ENCODE results near the gene NOL3. TPM values are rescaled to one million over a fixed set of nuclear protein-coding genes. Genes with fewer than 3 reads are reported as not detected.
A peak's percentile ranks its signal among the peaks of the same experiment; 100 is the strongest.

The NOL3 gene
- total RNA-seq, 1 experiment from 2014 or later = 0.15 TPM

DNA sequence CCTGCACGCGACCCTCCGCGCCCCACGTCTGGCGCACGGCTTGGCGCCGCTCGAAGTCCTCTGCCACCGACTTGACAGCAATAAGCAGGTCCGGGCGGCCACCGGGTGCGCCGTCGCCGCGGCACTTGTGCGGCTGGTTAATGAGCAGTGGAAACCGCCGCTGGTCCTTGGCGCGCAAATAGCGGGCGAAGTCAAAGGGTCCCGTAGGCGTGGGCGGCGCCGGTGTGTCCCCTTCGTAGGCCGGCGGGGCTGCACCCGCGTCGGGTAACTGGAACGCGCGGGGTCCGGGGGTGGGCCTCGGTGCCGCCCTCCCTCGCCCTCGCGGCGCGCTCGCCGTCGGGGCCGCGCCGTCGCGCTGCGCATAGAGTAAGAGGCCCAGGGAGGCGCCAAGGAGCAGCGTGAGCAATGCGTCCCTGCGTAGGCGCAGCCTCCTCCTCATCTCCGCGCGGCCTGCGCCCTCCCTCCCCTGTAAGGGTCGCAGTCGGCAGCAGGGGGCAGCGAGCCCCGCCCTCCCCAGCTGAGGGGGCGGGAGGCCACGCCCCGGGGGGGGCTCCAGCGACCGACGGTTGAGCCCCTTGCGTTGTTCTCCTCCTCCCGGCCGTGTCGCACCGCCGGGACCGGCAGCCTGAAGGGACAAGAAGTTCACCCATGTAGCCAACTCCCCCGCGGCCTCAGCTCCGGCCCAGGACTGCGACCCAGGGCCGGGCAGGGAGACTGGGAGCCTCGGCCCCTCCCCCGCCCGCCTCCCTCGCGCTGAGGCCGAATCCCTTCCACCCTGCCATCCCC lies 20.1 kb upstream of the NOL3 start:
- H3K4me3 ChIP-seq (ENCODE audit: low read length) = no peak overlapping the region
- no peak overlapping the region for H3K27ac ChIP-seq (ENCODE audit: low read length)
- no peaks in the 10 kb centered on the region; the same call in 1 of the 2 replicates for H3K36me3 ChIP-seq (ENCODE audit: insufficient read depth, low read length)
- no peak for DNase-seq
- H3K4me2 ChIP-seq (ENCODE audit: low read depth, low read length, poor library complexity, severe bottlenecking) = no peak overlapping the region
- peaks cover 13% of the 10 kb centered on the region; the same call in 1 of the 2 replicates for H4K20me1 ChIP-seq (ENCODE audit: insufficient read depth, low read depth, low read length)
- H3K27me3 ChIP-seq (ENCODE audit: low read length) = no peaks in the 10 kb centered on the region
- H2AFZ ChIP-seq (ENCODE audit: low read length) = no peak overlapping the region
- peaks cover 3% of the 10 kb centered on the region for H3K4me1 ChIP-seq (ENCODE audit: low read length)
- H3K79me2 ChIP-seq (ENCODE audit: low read length) = no peaks in the 10 kb centered on the region
- no peaks in the 10 kb centered on the region for H3K9me2 ChIP-seq (replicated peaks; ENCODE audit: insufficient read depth, low read length)
- H3K9me3 ChIP-seq (ENCODE audit: low read length) = no peaks in the 10 kb centered on the region
- no peak overlapping the region for H3K9ac ChIP-seq (ENCODE audit: low read length)

DNA sequence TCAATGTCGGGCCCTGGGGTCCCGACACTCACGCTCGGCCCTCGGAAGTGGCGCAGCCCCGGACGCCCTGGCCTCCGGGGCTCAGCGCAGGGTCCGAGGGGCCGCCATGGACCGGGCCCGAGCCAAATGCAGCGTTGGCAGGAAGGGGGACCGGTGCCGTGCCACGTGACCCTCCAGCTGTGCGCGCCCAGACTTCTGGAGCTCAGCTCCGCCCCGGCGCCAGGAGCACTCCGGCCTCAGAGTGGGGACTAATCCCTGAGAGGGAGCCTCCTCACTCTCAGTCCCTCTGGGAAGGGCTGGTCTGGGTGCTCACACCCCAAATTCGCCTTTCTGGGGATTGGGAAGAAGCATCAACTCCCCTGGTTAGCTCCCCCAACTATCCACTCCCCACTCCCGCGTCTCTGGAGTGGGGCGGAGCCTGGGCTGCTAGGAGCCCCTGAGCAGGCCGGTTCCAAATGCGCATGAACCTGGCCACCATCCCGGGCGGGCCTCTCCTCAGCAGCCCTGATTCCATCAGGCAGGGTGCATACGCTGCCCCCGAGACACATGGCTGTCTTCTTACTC lies 19.4 kb upstream of the NOL3 start, which contains the start of gene B3GNT9:
Gene B3GNT9, minus strand, starts transcription at position 166 of the 564 bp plus-strand sequence. CDS start 513 bp downstream, outside the sequence.
- no peak for DNase-seq
- Histone ChIP-seq H2AFZ (ENCODE audit: low read length) (no peak within 1 kb of the TSS), H3K27ac (ENCODE audit: low read length) (no peak within 1 kb of the TSS), H3K9me3 (ENCODE audit: low read length) (no peaks in the 10 kb centered on the region), H3K27me3 (ENCODE audit: low read length) (no peaks in the 10 kb centered on the region), H3K4me1 (ENCODE audit: low read length) (peaks cover 7% of the 10 kb centered on the region), H3K4me2 (ENCODE audit: low read depth, low read length, poor library complexity, severe bottlenecking) (no peak within 1 kb of the TSS), H3K4me3 (ENCODE audit: low read length) (no peak within 1 kb of the TSS), H3K9ac (ENCODE audit: low read length) (no peak within 1 kb of the TSS), H3K79me2 (ENCODE audit: low read length) (no peaks in the 10 kb centered on the region), H4K20me1 (ENCODE audit: insufficient read depth, low read depth, low read length) (peaks cover 19% of the 10 kb centered on the region; the same call in 1 of the 2 replicates), H3K9me2 (replicated peaks; ENCODE audit: insufficient read depth, low read length) (no peaks in the 10 kb centered on the region), H3K36me3 (ENCODE audit: insufficient read depth, low read length) (no peaks in the 10 kb centered on the region; the same call in 1 of the 2 replicates)

DNA sequence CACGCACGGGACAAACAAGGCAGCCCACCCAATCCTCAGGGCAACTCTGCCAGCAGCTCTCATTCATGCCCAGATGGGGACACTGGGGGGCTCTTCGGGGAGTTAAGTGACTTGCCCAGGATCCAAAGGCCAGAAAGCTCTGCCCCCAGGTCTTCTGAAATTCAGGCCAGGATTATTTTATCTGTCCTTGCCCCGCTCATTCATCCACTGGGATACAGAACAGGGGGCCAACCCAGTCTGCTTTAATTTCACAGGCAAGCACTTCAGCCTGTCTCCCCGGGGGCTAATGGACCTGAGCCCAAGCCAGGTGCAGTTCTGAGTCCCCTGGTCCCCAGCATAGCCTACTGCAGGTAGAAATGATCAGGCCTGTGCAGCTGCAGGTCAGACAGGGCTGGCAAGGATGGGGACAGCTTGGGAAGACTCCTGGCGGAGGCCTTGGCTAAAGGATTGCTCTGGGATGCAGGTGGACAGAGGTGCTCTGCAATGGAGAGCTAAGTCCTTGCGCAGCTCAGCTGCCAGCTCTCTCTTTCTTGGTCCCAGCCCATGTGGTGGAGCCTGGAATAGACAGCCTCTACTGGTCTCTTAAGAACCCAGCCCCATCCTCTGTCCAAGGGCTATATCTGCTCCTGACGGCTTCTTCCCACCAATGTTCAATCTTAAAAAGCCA lies 18.8 kb upstream of the NOL3 start:
- H2AFZ ChIP-seq (ENCODE audit: low read length) = no peak overlapping the region
- peaks cover 24% of the 10 kb centered on the region; the same call in 1 of the 2 replicates for H4K20me1 ChIP-seq (ENCODE audit: insufficient read depth, low read depth, low read length)
- H3K4me1 ChIP-seq (ENCODE audit: low read length) = peaks cover 7% of the 10 kb centered on the region
- no peaks in the 10 kb centered on the region for H3K79me2 ChIP-seq (ENCODE audit: low read length)
- H3K9me2 ChIP-seq (replicated peaks; ENCODE audit: insufficient read depth, low read length) = no peaks in the 10 kb centered on the region
- H3K9me3 ChIP-seq (ENCODE audit: low read length) = no peaks in the 10 kb centered on the region
- H3K27me3 ChIP-seq (ENCODE audit: low read length) = no peaks in the 10 kb centered on the region
- H3K27ac ChIP-seq (ENCODE audit: low read length) = no peak overlapping the region
- no peak overlapping the region for H3K4me2 ChIP-seq (ENCODE audit: low read depth, low read length, poor library complexity, severe bottlenecking)
- no peak overlapping the region for H3K9ac ChIP-seq (ENCODE audit: low read length)
- H3K36me3 ChIP-seq (ENCODE audit: insufficient read depth, low read length) = no peaks in the 10 kb centered on the region; the same call in 1 of the 2 replicates
- no peak overlapping the region for H3K4me3 ChIP-seq (ENCODE audit: low read length)
- DNase-seq = no peak

DNA sequence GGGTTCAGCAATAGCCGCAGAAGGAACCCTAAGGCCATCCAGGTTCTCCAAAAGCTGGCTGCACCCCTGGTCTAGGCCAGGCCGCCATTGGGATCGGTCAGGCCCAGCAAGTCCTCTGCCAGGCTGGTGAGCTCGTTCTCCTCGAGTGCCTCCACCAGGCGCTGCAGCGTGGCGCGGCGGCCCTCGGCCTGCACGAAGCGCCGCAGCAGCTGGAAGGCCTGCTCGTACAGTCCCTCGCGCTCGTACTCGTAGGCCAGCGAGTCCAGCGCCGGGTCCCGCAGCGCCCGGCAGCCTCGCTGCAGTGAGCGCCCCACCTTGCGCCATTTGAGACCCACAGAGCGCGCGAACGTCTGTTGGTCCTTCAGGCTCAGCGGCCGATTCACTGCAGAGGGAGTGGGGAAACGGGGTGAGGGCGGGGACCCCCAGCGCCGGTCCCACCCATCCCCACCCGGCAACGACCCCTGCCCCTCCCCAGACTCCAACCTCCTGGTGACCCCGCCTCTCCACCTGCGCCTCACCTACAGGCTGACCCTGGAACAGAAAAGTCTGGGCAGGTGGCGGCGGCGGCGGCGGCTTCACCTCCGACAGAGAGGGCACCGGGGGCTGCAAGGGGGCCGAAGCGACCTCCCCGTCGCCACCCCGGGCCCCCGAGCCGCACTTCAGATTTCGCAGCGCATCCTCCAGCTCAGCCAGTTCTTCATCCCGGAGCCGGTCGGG lies 15.6 kb upstream of the NOL3 start:
- Histone ChIP-seq H3K9ac (ENCODE audit: low read length) (no peak overlapping the region), H3K4me1 (ENCODE audit: low read length) (peaks cover 20% of the 10 kb centered on the region), H3K9me2 (replicated peaks; ENCODE audit: insufficient read depth, low read length) (no peaks in the 10 kb centered on the region)

DNA sequence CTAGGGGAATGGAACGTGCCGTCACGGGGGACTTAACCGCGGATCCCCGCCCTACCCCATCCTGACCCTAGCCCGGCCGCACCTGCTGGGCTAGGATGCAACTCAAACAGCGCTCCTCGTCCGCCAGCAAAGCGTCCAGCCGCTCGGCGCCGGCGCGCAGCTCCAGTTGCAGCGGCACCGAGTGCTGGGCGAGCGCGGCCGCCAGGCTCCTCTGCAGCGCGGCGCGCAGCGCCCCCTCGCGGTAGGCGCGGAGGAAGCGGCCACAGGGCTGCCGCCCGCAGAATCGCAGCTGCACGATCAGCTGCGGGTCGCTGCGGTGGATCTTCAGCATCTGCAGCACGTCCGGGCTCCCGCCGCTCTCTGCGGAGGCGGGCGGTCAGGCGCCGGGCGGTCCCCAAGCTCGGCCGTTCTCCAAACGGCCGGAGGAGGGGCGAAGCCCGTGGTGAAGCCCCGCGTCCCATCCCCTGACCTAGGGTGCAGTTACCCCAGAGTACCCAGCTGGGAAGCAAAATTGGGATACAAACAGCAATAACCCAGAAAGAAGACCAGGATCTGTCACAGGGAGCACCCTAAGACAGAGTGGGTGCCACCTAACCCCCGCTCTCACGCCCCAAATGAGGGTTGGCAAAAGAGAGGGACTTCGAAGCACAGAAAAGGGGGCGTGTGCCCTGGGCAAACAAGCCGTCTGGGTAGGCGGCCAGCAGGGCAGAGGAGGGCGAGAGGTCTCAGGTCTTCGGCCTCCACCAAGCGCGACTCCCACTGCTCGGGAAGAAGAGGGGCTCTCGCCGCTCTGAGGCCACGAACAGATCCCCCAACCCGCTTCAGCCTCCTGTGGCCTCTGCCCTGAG lies 14.8 kb upstream of the NOL3 start:
- Histone ChIP-seq H3K36me3 (ENCODE audit: insufficient read depth, low read length) (no peaks in the 10 kb centered on the region), H3K27me3 (ENCODE audit: low read length) (no peaks in the 10 kb centered on the region), H3K27ac (ENCODE audit: low read length) (no peak overlapping the region), H3K4me1 (ENCODE audit: low read length) (peaks cover 25% of the 10 kb centered on the region), H3K4me3 (ENCODE audit: low read length) (no peak overlapping the region), H2AFZ (ENCODE audit: low read length) (no peak overlapping the region), H3K79me2 (ENCODE audit: low read length) (no peaks in the 10 kb centered on the region), H3K9me2 (replicated peaks; ENCODE audit: insufficient read depth, low read length) (no peaks in the 10 kb centered on the region), H3K4me2 (ENCODE audit: low read depth, low read length, poor library complexity, severe bottlenecking) (no peak overlapping the region), H4K20me1 (ENCODE audit: insufficient read depth, low read depth, low read length) (peaks cover 32% of the 10 kb centered on the region; the same call in 1 of the 2 replicates), H3K9ac (ENCODE audit: low read length) (no peak overlapping the region), H3K9me3 (ENCODE audit: low read length) (no peaks in the 10 kb centered on the region)
- peak; percentile 90 for DNase-seq

More for the DNA sequence above, 15.6 kb upstream of the NOL3 start:
- H3K36me3 ChIP-seq (ENCODE audit: insufficient read depth, low read length) = no peaks in the 10 kb centered on the region
- no peaks in the 10 kb centered on the region for H3K79me2 ChIP-seq (ENCODE audit: low read length)
- H3K4me2 ChIP-seq (ENCODE audit: low read depth, low read length, poor library complexity, severe bottlenecking) = no peak overlapping the region
- H3K27ac ChIP-seq (ENCODE audit: low read length) = no peak overlapping the region
- H2AFZ ChIP-seq (ENCODE audit: low read length) = no peak overlapping the region
- no peak for DNase-seq
- no peak overlapping the region for H3K4me3 ChIP-seq (ENCODE audit: low read length)
- no peaks in the 10 kb centered on the region for H3K27me3 ChIP-seq (ENCODE audit: low read length)
- H4K20me1 ChIP-seq (ENCODE audit: insufficient read depth, low read depth, low read length) = peaks cover 32% of the 10 kb centered on the region; the same call in 1 of the 2 replicates
- no peaks in the 10 kb centered on the region for H3K9me3 ChIP-seq (ENCODE audit: low read length)

DNA sequence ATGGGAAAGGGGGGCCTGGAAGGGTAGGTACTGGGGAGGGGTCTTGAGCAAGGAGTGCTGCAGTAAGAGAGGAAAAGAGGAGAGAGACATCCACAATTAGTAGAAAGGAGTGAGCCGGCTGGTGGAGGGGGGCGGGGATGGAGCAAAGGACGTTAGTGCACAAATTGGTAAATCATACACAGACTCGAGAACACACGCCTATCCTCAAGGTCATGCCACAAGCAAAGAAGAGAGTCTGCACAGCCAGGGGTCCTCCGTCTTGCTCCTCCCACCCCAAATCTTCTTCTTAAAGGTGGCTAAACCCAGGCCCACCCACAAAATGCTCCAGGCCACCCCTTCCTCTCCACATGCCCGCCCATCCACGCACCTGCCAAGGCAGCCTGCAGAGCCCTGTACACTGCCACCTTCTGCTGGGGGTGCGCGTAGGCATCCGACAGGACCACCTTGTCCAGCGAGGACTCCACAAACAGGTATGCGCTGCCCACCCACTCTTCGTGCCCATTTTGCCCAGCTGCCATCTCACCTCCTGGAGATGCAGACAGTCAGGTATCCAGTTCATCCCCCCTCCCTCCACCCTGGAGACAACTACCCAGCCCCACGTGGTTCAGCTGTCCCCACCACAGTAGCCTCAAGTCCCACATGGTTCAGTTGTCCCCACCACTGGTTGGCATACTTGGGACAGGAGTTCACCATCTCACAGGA lies 14.0 kb upstream of the NOL3 start:
- Histone ChIP-seq H3K79me2 (ENCODE audit: low read length) (no peaks in the 10 kb centered on the region), H3K4me2 (ENCODE audit: low read depth, low read length, poor library complexity, severe bottlenecking) (no peak overlapping the region), H3K9ac (ENCODE audit: low read length) (no peak overlapping the region), H3K9me2 (replicated peaks; ENCODE audit: insufficient read depth, low read length) (no peaks in the 10 kb centered on the region), H3K27me3 (ENCODE audit: low read length) (no peaks in the 10 kb centered on the region), H3K9me3 (ENCODE audit: low read length) (no peaks in the 10 kb centered on the region), H2AFZ (ENCODE audit: low read length) (no peak overlapping the region), H3K4me3 (ENCODE audit: low read length) (no peak overlapping the region), H3K4me1 (ENCODE audit: low read length) (peaks cover 32% of the 10 kb centered on the region), H3K27ac (ENCODE audit: low read length) (no peak overlapping the region), H3K36me3 (ENCODE audit: insufficient read depth, low read length) (no peaks in the 10 kb centered on the region), H4K20me1 (ENCODE audit: insufficient read depth, low read depth, low read length) (peaks cover 33% of the 10 kb centered on the region; the same call in 1 of the 2 replicates)
- no peak for DNase-seq

DNA sequence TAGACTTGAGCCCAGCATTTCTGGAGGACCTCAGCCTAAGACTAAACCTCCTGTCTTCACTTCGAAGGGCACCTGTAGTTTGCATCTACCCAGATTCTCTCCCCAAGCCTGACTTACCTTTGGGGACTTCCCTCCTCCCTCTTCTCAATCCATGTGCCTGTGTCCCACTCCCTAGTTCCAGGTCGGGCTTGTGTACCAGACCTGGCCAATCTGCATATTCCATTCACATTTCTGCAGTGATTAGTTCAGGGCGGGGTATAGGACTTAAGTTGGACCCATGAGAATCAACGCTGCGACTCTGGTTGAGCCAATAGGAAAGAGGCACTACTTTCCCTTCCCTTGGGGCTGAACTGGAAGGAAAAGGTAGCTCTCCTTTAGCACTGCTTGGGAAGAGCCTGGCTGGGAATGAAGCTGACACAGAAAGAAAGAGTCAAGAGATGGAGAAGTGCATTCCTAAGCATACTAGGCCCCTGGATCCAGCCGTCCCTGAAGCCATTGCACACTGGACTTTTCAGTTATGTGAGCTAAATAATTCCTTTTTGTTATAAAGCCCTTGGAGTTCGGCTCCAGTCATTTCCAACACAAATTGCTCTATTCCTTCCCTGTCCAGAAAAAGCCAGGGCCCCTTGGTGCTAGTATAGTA lies 13.1 kb upstream of the NOL3 start:
- H3K9ac ChIP-seq (ENCODE audit: low read length) = no peak overlapping the region
- H3K27me3 ChIP-seq (ENCODE audit: low read length) = no peaks in the 10 kb centered on the region
- no peaks in the 10 kb centered on the region for H3K9me3 ChIP-seq (ENCODE audit: low read length)
- no peaks in the 10 kb centered on the region for H3K79me2 ChIP-seq (ENCODE audit: low read length)
- H2AFZ ChIP-seq (ENCODE audit: low read length) = no peak overlapping the region
- H3K4me2 ChIP-seq (ENCODE audit: low read depth, low read length, poor library complexity, severe bottlenecking) = no peak overlapping the region
- H3K9me2 ChIP-seq (replicated peaks; ENCODE audit: insufficient read depth, low read length) = no peaks in the 10 kb centered on the region
- no peaks in the 10 kb centered on the region for H3K36me3 ChIP-seq (ENCODE audit: insufficient read depth, low read length)
- peaks cover 32% of the 10 kb centered on the region for H3K4me1 ChIP-seq (ENCODE audit: low read length)
- no peak overlapping the region for H3K27ac ChIP-seq (ENCODE audit: low read length)
- no peak overlapping the region for H3K4me3 ChIP-seq (ENCODE audit: low read length)
- no peak for DNase-seq
- H4K20me1 ChIP-seq (ENCODE audit: insufficient read depth, low read depth, low read length) = peaks cover 37% of the 10 kb centered on the region; the same call in 1 of the 2 replicates
